Measurements from ENCODE around the gene MTFR2. TPM values are rescaled to one million over a fixed set of nuclear protein-coding genes. Genes with fewer than 3 reads are reported as not detected.

MTFR2 gene
- total RNA-seq: 0.97 and 4.3 TPM in 2 replicates

GRCh38 chr6:136249811-136250685 is at the start of gene MTFR2:
MTFR2 (minus strand) TSS chr6:136250311; CDS start chr6:136249099, 1,212 bp downstream.
- DNase-seq (ENCODE audit: low read depth): peak; percentile 99
- no peak for TF ChIP-seq CTCF (IDR thresholded peaks at IDR 0.05; ENCODE audit: insufficient read depth, low read depth, low read length)
- H3K4me3 ChIP-seq (ENCODE audit: low read depth, low read length): peak within 1 kb of the TSS; percentile 91

- no peak for DNase-seq (ENCODE audit: low read depth)
- H3K4me3 ChIP-seq (ENCODE audit: low read depth, low read length): no peak overlapping the region
- no peak for TF ChIP-seq CTCF (IDR thresholded peaks at IDR 0.05; ENCODE audit: insufficient read depth, low read depth, low read length)
Measured at GRCh38 chr6:136294621-136295020, 44.5 kb upstream of the MTFR2 start.

- peak overlapping the region; percentile 86 for H3K4me3 ChIP-seq (ENCODE audit: low read depth, low read length)
- TF ChIP-seq CTCF (IDR thresholded peaks at IDR 0.05; ENCODE audit: insufficient read depth, low read depth, low read length): no peak
- peak; percentile 91 for DNase-seq (ENCODE audit: low read depth)
Measured at GRCh38 chr6:136290410-136291010, 40.4 kb upstream of the MTFR2 start.

- peak; percentile 100 for DNase-seq (ENCODE audit: low read depth)
- TF ChIP-seq CTCF (IDR thresholded peaks at IDR 0.05; ENCODE audit: insufficient read depth, low read depth, low read length): no peak
- peak within 1 kb of the TSS; percentile 86 for H3K4me3 ChIP-seq (ENCODE audit: low read depth, low read length)
Measured at GRCh38 chr6:136289579-136290409, 39.7 kb upstream of the MTFR2 start, which contains the start of gene BCLAF1. BCLAF1 (minus strand) TSS chr6:136289846; CDS start chr6:136279866, 9,980 bp downstream.

GRCh38 chr6:136289327-136289578 is 39.1 kb upstream of the MTFR2 start:
- peak; percentile 91 for DNase-seq (ENCODE audit: low read depth)

More at GRCh38 chr6:136289327-136289578, 39.1 kb upstream of the MTFR2 start:
- no peak for TF ChIP-seq CTCF (IDR thresholded peaks at IDR 0.05; ENCODE audit: insufficient read depth, low read depth, low read length)
- peak overlapping the region; percentile 86 for H3K4me3 ChIP-seq (ENCODE audit: low read depth, low read length)
